Measurements from ENCODE around the gene RCAN2. TPM values are rescaled to one million over a fixed set of nuclear protein-coding genes. Genes with fewer than 3 reads are reported as not detected.

The RCAN2 gene
- total and polyA plus RNA-seq, 2 experiments from 2014 or later: 44.9 to 55.6 TPM

GRCh38 chr6:46220352-46221221, 270.7 kb downstream of the RCAN2 start:
- TF ChIP-seq, protein P1, sequence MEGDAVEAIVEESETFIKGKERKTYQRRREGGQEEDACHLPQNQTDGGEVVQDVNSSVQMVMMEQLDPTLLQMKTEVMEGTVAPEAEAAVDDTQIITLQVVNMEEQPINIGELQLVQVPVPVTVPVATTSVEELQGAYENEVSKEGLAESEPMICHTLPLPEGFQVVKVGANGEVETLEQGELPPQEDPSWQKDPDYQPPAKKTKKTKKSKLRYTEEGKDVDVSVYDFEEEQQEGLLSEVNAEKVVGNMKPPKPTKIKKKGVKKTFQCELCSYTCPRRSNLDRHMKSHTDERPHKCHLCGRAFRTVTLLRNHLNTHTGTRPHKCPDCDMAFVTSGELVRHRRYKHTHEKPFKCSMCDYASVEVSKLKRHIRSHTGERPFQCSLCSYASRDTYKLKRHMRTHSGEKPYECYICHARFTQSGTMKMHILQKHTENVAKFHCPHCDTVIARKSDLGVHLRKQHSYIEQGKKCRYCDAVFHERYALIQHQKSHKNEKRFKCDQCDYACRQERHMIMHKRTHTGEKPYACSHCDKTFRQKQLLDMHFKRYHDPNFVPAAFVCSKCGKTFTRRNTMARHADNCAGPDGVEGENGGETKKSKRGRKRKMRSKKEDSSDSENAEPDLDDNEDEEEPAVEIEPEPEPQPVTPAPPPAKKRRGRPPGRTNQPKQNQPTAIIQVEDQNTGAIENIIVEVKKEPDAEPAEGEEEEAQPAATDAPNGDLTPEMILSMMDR (IDR thresholded peaks at IDR 0.05; ENCODE audit: low read depth, low read length): no peak
- no peak overlapping the region for H3K27ac ChIP-seq
- H3K36me3 ChIP-seq: no peaks in the 10 kb centered on the region
- no peak overlapping the region for H3K4me3 ChIP-seq
- DNase-seq (ENCODE audit: low read depth in 1 of 2, low spot score in 1 of 2): peak in 1 of 2 donors; percentile 37
- H3K4me1 ChIP-seq (ENCODE audit: low read depth): peaks cover 3% of the 10 kb centered on the region
- no peaks in the 10 kb centered on the region for H3K27me3 ChIP-seq
- no peaks in the 10 kb centered on the region for H3K9me3 ChIP-seq (ENCODE audit: low read depth)

DNA sequence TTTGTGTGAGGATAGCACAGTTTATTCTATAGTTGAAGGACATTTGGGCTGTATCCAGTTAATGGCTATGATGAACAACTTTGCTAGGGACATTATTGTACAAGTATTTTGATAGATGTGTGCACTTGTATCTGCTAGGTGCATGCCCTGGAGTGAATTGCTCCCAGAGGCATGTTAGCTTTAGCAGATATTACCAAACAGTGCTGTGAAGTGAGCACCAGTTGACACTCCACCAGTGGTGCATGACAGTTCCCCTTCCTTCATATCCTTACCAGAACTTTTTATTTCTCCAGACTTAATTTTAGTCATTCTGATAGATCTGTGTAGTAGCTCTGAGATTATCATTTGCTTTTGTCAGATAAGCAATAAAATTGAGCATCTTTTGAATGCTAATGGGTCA, 271.6 kb downstream of the RCAN2 start:
- no peak for DNase-seq (ENCODE audit: low read depth in 1 of 2, low spot score in 1 of 2)
- H3K9me3 ChIP-seq (ENCODE audit: low read depth): no peaks in the 10 kb centered on the region
- no peak overlapping the region for H3K27ac ChIP-seq
- TF ChIP-seq, protein P1 (IDR thresholded peaks at IDR 0.05; ENCODE audit: low read depth, low read length): no peak
- H3K4me3 ChIP-seq: no peak overlapping the region
- peaks cover 3% of the 10 kb centered on the region for H3K4me1 ChIP-seq (ENCODE audit: low read depth)
- H3K27me3 ChIP-seq: no peaks in the 10 kb centered on the region
- no peaks in the 10 kb centered on the region for H3K36me3 ChIP-seq

- TF ChIP-seq, protein P1 (IDR thresholded peaks at IDR 0.05; ENCODE audit: low read depth, low read length): no peak
Measured at GRCh38 chr6:46218457-46218856, 272.8 kb downstream of the RCAN2 start.

GRCh38 chr6:46217671-46218131, 273.5 kb downstream of the RCAN2 start:
- no peak overlapping the region for H3K27ac ChIP-seq
- H3K9me3 ChIP-seq (ENCODE audit: low read depth): no peaks in the 10 kb centered on the region
- H3K4me3 ChIP-seq: no peak overlapping the region
- H3K4me1 ChIP-seq (ENCODE audit: low read depth): peaks cover 3% of the 10 kb centered on the region
- no peaks in the 10 kb centered on the region for H3K36me3 ChIP-seq
- TF ChIP-seq, protein P1 (IDR thresholded peaks at IDR 0.05; ENCODE audit: low read depth, low read length): no peak
- DNase-seq (ENCODE audit: low read depth in 1 of 2, low spot score in 1 of 2): peak in 1 of 2 donors; percentile 66
- H3K27me3 ChIP-seq: no peaks in the 10 kb centered on the region

More at GRCh38 chr6:46218457-46218856, 272.8 kb downstream of the RCAN2 start:
- Histone ChIP-seq H3K4me3 (no peak overlapping the region), H3K27ac (no peak overlapping the region), H3K36me3 (no peaks in the 10 kb centered on the region), H3K4me1 (ENCODE audit: low read depth) (peaks cover 3% of the 10 kb centered on the region), H3K9me3 (ENCODE audit: low read depth) (no peaks in the 10 kb centered on the region), H3K27me3 (no peaks in the 10 kb centered on the region)
- no peak for DNase-seq (ENCODE audit: low read depth in 1 of 2, low spot score in 1 of 2)

DNA sequence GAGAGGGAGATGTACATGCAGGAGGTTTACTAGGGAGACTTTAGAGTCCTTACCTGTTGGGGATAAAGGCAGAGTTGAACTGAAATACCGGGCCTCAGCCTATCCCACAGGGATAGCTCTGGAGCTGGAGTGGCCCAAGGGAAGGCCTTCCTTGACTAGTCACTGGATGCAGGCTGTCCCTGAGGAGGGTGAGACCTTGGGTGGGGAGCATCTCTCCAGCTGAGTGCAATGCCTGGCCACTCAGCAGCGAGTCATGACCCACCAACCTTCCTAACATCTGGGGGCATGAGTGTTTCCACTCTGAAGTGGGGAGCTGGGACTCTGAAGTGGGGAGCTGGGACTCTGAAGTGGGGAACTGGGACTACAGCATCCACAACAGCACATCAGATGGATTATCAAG, 274.4 kb downstream of the RCAN2 start:
- Histone ChIP-seq H3K36me3 (no peaks in the 10 kb centered on the region), H3K27ac (no peak overlapping the region), H3K4me1 (ENCODE audit: low read depth) (peaks cover 3% of the 10 kb centered on the region), H3K9me3 (ENCODE audit: low read depth) (no peaks in the 10 kb centered on the region), H3K27me3 (no peaks in the 10 kb centered on the region), H3K4me3 (no peak overlapping the region)
- TF ChIP-seq, protein P1 (IDR thresholded peaks at IDR 0.05; ENCODE audit: low read depth, low read length): no peak
- DNase-seq (ENCODE audit: low read depth in 1 of 2, low spot score in 1 of 2): no peak
